NCI-H2196 (cell line): Measurements from ENCODE around the gene KRT8.
A peak's percentile ranks its signal among the peaks of the same experiment; 100 is the strongest.
"Not testable (repeated sequence)": the region's sequence is repeated elsewhere in the genome, so short reads cannot be mapped to it uniquely, and the experiment has no call there.

Experiments used
- DNase-seq: peaks from one replicate; lab custom pipeline; 2025; ENCODE audit not compliant: unreplicated experiment; lab: John Stamatoyannopoulos, UW

KRT8 gene

GRCh38 chr12:52903285-52903854 lies 1.5 kb downstream of the KRT8 start:
- DNase-seq: peak; percentile 66

GRCh38 chr12:52901715-52902541 lies 2.9 kb downstream of the KRT8 start:
- DNase-seq: no peak

- no peak for DNase-seq
Observed at GRCh38 chr12:52900896-52901714, 3.8 kb downstream of the KRT8 start.

DNA sequence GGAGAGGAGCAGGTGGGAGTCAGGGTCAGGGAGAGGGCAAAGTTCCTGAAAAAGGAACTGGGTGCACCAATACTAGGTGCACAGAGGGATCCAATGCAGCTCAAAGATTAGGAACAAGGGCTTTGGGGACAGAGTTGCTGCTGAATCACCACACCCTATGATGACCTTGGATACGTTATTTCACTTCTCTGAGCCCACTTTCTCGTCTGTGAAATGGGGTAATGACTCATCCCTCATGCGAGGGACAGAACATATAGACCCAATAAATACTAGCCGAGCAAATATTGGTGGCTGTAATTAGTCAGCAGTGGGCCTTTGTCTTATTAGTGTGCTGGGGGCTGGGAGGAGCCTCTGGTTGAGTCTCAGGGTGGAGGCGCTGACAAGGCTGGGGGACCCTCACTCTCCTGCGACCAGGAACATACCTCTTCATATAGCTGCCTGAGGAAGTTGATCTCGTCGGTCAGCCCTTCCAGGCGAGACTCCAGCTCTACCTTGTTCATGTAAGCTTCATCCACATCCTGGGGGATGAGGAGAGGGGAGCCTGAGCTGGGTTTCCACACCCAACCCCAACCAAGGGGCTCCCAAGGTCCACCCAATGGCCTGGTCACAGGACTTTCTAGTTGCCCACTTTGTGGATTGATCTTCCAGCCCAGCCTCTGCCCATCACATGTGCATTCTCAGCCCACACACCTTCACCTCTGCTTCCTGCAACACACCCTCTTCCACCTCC lies 4.5 kb downstream of the KRT8 start:
- DNase-seq: no peak

DNA sequence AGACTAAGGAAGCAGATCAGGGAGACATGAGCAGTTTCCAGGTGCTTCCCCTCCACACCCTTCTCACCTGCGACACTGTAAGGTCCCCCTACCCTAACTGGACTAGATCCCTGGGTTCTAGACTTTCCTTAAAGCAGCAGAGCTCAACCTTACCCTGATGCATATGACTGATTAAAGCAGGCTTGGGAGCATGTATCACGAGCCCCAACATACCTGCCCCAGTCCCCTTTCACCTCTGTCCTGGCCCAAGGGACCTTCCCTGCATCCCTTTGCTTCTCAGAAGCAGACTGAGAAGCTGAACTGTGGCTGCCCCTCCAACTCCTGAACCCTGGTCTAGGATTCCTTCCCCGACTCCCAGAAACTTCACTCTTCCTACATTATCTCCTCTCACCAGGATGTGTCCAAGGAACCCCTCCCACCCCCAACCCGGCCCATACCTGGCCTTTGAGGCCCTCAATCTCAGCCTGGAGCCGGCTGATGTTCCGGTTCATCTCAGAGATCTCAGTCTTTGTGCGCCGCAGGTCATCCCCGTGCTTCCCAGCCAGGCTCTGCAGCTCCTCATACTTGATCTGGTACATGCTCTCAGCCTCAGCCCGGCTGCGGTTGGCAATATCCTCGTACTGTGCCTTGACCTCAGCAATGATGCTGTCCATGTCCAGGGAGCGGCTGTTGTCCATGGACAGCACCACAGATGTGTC lies 5.4 kb downstream of the KRT8 start:
- no peak for DNase-seq

DNA sequence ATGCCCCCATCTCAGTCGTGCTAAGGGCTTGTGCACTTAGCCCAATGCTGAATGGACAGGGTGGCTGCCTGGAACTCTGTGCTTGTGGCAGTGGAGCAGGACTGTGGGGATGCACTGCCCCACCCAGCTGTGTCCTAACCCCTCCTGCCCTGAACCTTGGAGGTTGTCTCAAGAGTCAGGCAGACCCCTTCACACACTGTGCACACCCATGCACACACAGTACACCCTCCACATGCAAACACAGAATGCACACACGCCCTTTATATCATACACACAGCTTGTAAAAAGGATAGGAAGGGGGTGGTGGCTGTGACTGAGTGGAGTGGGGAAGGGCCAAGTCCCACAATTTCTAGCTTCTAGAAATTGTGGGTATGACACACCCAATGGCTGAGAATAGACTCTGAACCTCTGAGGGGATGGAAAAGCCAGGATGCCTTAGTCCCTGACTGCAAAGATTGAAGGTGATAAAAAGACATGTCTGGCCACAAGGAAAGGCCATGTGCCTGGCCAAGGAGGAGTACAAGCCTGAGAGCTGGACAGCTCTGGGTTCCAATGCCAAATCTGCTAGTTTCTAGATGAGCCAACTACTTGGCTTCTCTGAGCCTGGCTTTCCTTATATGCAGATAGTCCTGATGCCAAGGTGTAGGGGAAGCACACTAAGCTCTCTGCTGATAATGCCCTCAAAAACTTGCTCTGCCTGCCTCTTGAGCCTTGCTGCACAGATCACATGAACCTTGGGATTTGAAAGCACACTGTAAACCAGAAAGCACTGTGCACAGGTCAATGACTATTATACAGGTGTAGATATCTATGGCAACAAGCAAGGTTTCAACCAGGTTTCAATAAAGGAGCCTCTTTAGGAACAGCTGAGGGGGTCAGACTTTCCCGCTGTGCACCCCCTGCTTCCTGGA lies 8.4 kb downstream of the KRT8 start:
- no peak for DNase-seq

GRCh38 chr12:52895726-52896189 lies 9.1 kb downstream of the KRT8 start:
- DNase-seq: no peak

GRCh38 chr12:52892974-52893373 lies 11.9 kb downstream of the KRT8 start:
- DNase-seq: no peak

DNA sequence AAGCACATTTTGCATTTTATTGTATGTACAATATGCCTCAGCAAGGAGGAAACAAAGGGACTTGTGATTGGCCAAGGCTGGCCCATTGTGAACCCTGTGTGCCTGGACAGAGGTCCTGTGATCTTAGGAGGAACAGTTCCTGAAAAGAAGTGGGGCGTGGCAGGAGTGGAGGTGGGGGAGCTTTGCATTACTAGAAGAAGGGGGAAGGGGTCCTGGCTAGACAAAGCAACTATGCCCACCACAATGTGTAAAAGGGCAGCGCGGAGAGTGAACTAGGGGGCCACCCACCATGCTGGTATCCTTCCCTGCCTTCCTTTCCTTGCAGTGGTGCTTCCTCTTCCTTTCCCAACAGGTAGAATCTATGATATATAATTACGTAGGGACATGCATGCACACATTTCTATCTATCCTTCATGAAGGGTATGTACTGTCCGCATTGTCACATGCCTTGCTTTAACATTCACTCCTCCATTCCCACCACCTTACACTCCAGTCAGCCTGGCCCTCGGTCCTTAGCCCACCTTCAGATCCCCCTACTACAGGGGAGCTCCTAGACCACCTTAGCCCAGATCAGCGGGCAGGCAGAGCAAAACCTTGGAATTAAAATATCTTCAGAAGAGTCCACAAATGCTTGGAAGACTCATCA lies 12.5 kb downstream of the KRT8 start:
- no peak for DNase-seq

- no peak for DNase-seq
Observed at GRCh38 chr12:52891044-52891443, 13.8 kb downstream of the KRT8 start.

- DNase-seq: no peak
Observed at GRCh38 chr12:52890417-52890816, 14.5 kb downstream of the KRT8 start.

DNA sequence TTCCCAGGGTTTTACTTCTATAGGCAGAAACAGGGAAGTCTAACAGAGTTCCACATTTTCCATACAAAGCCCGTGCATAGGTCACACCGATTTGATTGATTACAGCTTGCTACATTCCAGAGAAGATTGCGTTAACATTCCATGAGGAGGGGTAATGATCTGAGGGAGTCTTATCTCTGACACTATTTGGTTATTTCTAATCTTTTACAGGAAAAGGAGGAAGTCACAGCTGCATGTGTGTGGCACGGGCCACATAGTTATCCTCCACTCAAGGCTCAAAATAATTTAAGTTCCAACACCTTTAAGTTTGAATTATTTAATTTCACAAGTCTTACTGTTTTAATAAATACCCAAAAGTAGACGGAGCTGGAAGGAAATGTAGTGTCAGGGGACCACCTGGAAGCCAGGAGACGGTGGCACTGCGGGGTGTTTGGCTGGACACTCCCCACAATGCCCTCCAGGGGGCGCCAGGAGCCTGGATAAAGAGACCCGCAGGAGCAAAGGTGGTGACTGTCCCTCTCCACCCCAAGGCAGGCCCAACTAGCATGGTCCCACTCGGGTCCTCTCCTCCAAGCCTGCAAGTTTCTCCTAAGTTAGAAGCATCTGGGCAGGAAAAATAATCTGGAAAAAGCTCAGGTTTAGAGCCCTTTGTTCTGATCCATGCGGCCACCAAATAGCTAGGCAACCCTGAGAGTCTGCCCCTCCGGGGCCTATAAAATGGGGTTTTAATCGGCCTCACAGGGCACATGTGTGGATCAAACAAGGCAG lies 20.2 kb downstream of the KRT8 start:
- DNase-seq: peak; percentile 77

DNA sequence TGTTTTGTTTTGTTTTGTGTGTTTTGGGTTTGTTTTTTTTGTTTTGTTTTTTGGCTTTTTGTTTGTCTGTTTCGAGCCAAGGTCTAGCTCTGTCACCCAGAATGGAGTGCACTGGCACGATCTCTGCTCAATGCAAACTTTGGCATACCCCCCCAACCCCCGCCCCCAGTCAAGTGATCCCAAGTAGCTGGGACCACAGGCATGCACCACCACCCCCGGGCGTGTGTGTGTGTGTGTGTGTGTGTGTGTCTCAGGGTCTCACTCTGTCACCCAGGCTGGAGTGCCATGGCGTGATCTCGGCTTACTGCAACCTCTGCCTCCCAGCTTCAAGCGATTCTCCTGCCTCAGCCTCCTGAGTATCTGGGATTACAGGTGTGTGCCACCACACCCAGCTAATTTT lies 24.4 kb downstream of the KRT8 start:
- DNase-seq: not testable (repeated sequence)

DNA sequence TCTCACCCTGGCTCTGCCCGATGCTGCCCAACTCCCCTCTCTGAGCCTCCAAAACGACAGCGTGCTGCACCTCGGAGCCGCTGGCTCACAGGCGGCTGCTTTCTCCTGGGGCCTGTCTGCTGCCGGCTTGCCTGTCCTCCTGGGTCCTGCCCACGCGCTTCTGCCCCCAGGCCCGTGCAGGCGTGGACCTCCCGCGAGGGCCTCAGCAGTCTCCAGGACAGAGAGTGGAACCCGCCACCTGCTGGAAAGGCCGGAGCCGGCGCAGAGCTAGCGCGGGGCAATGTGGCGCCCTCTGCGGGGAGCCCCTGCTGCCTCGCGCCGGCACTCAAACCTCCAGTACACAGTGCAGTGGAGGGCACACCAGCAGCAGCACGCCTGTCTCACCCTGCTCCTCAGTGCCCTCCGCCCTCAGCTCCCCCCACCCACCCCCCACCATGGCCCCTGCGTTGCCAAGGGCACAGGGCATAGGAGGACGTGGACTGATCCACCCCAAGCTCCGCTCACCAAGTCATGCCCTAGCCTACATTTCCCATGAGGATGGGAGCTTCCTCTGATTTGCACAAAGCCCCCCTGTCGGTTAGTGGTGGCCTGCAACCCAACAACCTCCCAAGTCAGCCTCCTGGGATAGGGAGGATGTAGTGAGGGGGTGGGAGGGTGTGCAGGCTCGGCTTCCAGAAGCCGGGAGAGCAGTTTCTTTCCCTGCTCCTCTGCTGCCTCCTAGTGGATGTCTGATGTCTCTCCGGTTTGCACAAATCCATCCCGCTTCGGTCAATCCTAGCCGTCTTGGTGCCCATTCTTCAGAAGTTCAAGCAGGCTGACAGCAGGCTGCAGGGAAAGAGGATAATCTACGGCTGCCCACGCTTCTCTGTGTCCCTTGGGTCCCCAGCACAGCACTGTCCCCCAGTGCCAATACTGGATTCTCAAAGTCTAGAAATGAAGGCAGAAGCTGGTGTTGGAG lies 25.2 kb downstream of the KRT8 start:
- peak; percentile 89 for DNase-seq

DNA sequence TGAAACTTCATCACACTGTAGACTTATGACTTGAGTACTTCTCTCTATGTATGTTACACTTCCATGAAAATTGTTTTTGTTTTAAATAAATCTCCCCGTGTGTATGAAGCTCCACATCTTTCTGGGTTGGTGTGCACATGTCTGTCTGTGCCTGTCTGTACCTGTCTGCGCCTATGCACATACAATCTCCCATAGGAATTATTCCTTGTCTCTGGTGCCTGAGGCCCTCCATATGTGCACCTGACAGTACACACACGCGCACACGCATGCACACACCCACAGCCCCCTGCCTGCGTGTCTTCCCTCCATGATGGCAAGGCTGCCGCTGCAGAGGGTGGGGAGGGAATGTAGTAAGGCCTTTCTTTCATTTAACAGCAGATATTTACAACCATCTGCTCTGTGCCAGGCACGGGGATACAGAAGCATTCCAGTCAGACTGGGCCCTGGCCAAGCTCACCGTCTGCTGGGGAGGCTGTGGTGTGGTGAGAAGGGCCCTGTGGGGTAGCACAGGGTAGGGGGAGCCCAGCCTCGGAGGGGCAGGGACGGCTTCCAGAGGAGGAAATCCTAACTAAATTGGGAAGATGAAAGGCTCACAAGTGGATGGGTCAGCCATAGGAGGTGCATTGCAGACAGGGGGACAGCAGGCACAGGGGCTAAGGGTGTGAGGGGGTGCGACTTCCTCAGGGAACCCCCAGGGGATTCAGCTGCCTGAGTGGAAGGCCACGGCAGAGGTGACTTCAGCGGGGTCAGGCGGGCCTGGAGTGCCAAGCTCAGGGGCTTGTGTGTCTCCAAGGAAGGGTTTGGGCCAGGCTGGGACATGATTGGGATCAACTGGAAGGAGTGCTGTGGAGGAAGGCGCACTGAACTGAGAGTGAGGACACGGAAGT lies 26.1 kb downstream of the KRT8 start:
- no peak for DNase-seq

- DNase-seq: no peak
Observed at GRCh38 chr12:52877242-52877641, 27.6 kb downstream of the KRT8 start.
